Epithelial cell of proximal tubule (primary cell): ENCODE results near the gene FRAS1. TPM values are rescaled to one million over a fixed set of nuclear protein-coding genes. Genes with fewer than 3 reads are reported as not detected.
A peak's percentile ranks its signal among the peaks of the same experiment; 100 is the strongest.

Experiments used
- DNase-seq: peaks from one replicate; pipeline ENCODE4 v3.0.0-alpha.2; 2011; ENCODE audit warnings: low read depth
- H3K4me3 ChIP-seq: 2 replicates; pipeline ENCODE4 v1.5.1; 2011; ENCODE audit warnings: low read depth, mild to moderate bottlenecking, low read length
- CTCF ChIP-seq: conservative IDR thresholded peaks from 2 replicates; pipeline ENCODE4 v1.5.1; 2012; ENCODE audit warnings: low read depth, mild to moderate bottlenecking, low read length
- total RNA-seq: library from RNA; depleted of rRNA; stranded (reverse); fragments of >200 nt; gene quantifications from 2 replicates; pipeline ENCODE4 v1.2.3, GENCODE V29; 2015

FRAS1 gene
- total RNA-seq, 1 donor from 2014 or later: 9.1 TPM

GRCh38 chr4:78059524-78059889 is 2.4 kb downstream of the FRAS1 start:
- no peak for DNase-seq
- peak; percentile 83 for TF ChIP-seq CTCF
- H3K4me3 ChIP-seq: peak overlapping the region; percentile 75

DNA sequence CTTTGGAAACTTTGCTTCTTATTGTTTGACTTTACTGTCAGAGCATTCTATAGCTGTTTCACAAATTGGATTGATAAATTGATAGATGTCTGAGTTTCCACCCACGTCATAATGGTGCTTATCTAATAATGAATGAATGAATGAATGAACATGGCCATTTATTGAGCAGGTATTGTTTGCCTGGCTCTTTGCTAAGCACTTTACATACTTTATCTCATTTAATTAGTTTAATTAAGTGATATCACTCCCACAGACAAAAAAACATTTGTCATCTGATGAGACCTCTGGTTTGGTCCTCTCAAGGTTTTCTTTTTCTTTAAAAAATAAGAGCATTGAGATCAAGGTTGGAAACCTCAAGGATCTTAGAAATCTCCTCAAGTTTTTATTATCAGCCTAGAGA is 2.8 kb downstream of the FRAS1 start:
- no peak for DNase-seq
- H3K4me3 ChIP-seq: no peak overlapping the region
- no peak for TF ChIP-seq CTCF

GRCh38 chr4:78061939-78062570 is 4.9 kb downstream of the FRAS1 start:
- TF ChIP-seq CTCF: no peak
- DNase-seq: no peak
- H3K4me3 ChIP-seq: no peak overlapping the region

- no peak for DNase-seq
- no peak overlapping the region for H3K4me3 ChIP-seq
Measured at GRCh38 chr4:78065508-78066192, 8.5 kb downstream of the FRAS1 start.

GRCh38 chr4:78068481-78068880 is 11.4 kb downstream of the FRAS1 start:
- no peak for TF ChIP-seq CTCF
- no peak overlapping the region for H3K4me3 ChIP-seq
- no peak for DNase-seq

More at GRCh38 chr4:78065508-78066192, 8.5 kb downstream of the FRAS1 start:
- TF ChIP-seq CTCF: no peak

DNA sequence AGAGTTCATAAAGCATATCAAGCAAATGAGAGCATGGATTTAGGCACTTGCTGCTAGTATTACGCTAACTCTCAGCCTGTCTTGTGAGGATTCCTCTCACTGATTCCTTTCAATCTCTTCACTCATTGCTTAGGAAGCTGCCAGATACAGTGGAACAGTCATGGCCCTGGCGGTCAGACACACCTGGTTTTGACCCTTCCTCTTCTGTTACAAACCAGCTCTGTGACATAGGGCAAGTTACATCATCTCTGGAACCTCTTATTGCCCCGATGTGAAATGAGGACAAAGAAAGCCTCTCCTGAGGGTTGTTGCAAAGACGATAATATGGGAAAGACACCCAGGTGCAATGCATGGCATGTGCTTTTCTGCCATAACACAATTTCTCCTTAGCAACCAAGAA is 12.2 kb downstream of the FRAS1 start:
- DNase-seq: no peak
- no peak for TF ChIP-seq CTCF
- H3K4me3 ChIP-seq: no peak overlapping the region

DNA sequence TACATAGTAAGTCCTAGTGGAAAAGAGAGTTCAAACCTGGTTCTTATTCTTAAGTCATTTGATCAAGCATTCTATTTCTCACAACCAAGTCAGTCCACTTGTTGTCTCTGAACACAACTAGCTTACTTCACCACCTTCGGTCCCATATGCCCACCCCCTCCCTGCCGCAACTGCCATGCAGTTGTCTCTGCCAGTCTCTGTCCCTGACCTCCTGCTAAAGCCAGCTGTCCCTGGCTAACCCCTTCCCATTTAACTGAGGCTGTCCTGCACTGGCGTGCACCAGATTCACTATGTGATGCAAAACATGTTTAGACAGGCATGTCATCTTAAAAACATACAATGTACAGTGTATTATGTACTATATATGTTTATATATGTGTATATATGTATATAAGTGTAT is 12.7 kb downstream of the FRAS1 start:
- no peak overlapping the region for H3K4me3 ChIP-seq
- no peak for TF ChIP-seq CTCF
- no peak for DNase-seq
